NK-92 (cell line): ENCODE measurements around the gene RASA1.
"Not testable (repeated sequence)": the region's sequence is repeated elsewhere in the genome, so short reads cannot be mapped to it uniquely, and the experiment has no call there.

Source experiments
- DNase-seq: peaks from one replicate; lab custom pipeline; 2025; ENCODE audit not compliant: unreplicated experiment; lab: John Stamatoyannopoulos, UW

RASA1 gene

DNA sequence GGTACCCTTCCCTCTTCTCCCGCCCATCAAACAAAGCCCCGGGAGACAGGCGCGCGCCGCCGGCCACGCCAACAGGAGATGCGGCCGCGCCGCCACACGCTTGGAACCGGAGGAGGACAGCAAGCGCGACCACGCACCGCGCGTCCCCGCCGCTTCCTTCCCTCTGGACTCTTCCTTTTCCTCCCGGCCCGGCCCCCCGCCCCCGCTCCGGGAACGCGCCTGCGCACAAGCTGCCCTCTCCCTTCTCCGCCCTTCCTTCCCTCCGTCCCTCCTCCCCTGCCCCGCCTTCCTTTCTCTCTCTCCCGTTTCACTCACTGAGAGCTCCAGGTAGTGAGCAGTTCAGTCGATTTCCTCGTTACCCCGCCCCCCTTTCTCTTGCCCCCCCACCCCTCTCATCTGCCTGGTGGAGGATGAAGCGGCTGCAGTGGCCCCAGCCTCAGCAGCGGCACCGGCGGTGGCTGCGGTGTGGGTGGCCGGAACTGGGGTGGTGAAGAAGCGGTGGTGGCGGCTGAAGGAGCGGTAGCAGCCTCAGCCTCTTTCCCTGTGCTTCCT is at the start of gene RASA1:
TSS of gene RASA1 (plus strand) at position 310 of the 552 bp plus-strand sequence. CDS start 569 bp downstream, outside the sequence.
- peak; percentile 41 for DNase-seq

DNA sequence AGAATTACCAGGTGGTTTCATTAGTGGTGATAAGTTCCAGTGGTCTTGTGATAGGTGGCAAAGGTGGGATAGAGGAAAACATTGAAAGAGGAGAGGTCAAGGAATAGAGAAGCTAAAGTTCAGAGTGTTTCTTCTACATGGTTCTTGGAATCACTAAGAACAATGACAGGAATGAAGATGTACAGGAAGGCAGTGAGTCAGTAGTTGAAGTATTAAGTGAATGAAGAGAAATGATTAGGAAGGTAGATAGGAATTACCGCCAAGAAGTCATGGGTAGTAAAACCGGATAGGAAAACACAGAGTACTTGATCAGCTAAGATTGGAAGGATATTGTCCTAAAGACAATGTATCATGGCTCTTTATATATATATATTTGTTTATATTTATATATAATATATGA is 37.9 kb upstream of the RASA1 start:
- DNase-seq: no peak

DNA sequence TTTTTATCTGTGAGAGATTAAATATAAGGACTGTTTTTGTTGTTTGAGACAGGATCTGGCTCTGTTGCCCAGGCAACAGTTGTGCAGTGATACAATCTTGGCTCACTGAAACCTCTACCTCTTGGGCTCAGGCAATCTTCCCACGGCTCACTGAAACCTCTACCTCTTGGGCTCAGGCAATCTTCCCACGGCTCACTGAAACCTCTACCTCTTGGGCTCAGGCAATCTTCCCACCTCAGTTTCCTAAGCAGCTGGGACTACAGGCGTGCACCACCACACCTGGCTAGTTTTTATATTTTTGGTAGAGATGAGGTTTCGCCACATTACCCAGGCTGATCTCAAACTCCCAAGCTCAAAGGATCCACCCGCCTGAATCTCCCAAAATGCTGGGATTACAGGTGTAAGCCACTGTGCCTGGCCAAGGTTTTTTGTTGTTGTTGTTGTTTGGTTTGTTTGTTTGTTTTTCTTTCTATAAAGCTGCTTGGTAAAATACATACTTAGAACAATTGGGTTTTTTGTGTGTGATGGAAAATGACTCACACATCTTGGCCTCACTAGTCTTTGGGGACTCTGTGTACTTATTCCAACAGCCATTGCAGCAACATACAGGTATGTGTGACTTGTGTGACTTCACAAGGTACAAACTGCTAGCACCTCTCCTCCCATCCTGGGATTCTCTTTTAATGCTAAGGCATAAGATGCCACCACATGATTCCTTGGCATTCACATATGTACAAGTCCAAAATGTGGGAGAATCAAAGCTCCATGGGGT is 36.5 kb upstream of the RASA1 start:
- no peak for DNase-seq

DNA sequence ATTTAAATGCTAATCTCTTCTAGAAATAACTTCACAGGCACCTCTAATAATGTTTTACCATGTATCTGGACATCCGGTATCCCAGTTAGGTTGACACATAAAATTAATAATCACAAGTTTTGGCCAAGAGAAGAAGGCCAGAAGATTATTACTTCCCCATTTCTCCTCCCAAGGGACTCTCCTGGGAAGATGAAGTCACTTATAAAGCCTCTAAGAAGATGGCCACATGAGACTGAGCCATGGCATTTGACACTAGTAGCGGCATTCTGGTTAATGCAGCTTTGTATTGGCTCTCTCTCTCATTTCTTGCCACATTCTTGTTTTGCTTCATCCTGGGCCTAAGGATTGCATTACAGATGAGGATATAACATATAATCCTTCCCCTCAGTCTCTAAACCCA is 34.5 kb upstream of the RASA1 start:
- no peak for DNase-seq

DNA sequence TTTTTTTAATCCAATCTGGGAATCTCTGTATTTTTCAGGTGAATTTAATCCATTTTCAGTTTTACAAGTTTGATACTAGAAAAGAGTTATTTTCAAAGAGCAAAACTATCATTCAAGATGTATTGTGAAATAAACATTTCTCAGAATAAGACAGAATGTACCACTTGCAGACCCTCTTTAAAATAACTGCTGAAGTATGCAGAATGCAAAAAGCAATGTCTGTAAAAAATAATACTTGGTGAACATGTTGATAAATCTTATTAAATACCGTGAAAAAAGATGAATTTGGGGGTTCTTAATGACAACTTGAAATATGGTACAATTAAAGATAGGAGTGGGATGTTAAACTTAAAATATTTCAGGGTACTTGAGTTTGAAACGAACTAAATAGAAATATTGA is 26.1 kb upstream of the RASA1 start:
- DNase-seq: no peak

DNA sequence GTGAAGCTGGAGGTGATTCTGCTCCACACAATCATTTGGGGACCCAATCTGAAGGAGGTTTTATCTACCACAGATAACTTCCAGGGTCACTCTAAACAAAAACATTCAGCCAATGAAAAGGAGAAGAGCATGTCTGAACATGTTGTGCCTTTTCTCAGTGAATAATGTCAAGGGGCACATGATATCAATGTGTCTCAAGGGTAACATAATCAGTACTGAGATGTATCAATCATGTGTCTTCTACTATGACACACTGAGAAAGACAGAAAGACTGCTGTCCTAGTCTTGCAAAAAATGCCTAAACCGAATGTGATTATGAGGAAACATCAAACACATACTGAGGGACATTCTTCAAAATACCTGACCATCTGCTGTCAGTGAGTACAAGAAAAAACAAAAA is 25.4 kb upstream of the RASA1 start:
- DNase-seq: no peak

DNA sequence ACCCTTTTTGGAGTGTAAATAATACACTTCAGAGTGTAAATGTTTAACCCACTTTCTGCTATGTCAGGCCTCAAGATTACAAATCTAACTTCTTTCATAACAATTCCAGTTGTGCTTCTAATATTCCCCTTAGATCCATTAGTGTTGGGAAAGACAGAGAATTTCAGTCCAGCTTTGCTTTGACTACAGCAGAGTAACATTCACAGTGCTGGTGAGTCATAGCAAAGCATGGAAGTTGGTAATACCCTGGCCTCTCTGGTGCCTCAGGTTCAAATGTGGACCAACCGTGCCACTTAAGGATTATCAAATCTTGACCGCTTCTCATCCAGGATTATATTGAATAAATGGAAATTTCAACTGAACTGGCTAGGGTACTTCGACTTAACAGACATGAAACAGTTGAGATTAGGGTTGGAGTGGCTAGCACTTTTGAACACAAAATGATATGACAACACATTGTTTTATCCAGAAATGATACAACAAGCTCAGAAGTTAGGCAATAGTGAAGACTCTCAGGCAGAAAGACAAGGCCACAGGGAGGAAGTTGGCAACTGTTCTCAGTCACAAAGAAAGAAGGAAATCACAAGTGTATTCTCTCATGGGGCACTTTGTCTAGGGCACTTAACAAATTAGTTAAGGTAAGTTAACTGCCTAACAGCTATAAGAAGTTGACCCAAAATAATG is 24.4 kb upstream of the RASA1 start:
- no peak for DNase-seq

DNA sequence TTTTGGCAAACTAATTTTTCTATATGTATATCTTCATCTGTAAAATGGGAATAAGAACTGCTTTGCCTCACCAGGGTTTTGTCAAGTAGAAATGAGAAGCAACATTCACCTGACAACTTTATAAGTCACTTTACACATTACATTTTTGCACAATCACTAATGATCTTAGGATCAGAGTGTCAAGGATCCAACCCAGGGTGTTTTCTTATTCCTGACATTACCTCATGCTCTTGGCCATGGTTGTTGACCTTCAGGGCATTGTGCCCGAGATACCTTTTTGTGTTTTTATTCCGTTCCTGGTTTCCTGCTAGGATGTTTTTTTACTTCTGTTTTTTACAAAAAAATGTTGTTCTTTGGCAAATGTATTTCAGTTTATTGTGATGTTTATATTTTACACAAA is 22.2 kb upstream of the RASA1 start:
- no peak for DNase-seq

GRCh38 chr5:87246061-87246460 is 21.6 kb upstream of the RASA1 start:
- DNase-seq: no peak

GRCh38 chr5:87252283-87252605 is 15.4 kb upstream of the RASA1 start:
- DNase-seq: no peak

GRCh38 chr5:87254035-87254434 is 13.6 kb upstream of the RASA1 start:
- no peak for DNase-seq

GRCh38 chr5:87258507-87258906 is 9.2 kb upstream of the RASA1 start:
- DNase-seq: no peak

DNA sequence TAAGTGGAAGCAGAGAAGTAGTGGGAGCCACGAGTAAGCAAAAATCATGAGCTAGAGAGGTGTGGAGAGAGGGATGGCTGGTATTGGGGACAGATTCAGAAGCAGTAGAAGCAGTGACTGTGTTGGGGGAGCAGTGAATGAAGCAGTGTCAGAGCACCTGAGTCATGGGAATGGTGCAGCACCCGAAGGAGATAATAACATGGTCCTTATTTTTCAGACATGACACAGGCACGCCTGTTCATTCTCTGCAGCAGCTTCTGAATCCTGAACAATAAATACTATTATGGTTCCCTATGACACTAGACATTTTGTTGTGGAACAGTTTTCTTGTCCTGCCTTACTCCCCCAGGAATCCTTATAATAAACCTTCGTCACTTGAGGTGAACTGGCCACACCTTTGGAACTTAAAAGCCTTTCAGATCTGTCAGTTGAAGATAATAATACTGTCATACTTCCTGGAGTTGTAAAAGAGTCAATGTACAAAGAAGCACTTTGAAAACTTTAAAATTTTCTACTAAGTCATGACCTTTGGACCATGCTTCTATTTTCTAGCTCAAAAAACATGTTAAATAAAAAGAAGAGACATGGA is 7.0 kb upstream of the RASA1 start:
- no peak for DNase-seq

DNA sequence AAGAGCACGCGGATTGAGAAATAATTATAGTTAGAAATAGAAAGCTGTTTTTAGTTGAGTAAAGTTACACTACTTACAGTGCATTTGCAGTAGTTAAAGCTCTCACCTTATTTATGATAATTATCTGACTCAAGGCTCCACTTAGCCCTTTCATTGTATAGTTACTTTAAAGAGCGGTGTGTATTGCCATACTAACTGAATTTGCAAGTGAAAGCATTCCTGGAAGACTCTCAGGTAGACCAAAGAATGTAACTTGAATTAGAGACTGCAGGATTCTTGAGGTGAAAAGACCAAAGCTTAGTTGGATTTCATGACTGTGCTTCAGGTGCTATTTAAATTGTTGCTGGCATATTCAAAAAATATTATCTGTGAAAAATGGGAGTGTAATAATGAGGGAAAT is 4.2 kb upstream of the RASA1 start:
- no peak for DNase-seq

- no peak for DNase-seq
Observed at GRCh38 chr5:87266914-87267573, 639 bp upstream of the RASA1 start.

GRCh38 chr5:87268126-87268969 is 665 bp downstream of the RASA1 start:
- DNase-seq: no peak

- no peak for DNase-seq
Observed at GRCh38 chr5:87268970-87269377, 1.3 kb downstream of the RASA1 start.

GRCh38 chr5:87270888-87271287 is 3.2 kb downstream of the RASA1 start:
- DNase-seq: not testable (repeated sequence)

- no peak for DNase-seq
Observed at GRCh38 chr5:87276655-87277054, 9.0 kb downstream of the RASA1 start.

DNA sequence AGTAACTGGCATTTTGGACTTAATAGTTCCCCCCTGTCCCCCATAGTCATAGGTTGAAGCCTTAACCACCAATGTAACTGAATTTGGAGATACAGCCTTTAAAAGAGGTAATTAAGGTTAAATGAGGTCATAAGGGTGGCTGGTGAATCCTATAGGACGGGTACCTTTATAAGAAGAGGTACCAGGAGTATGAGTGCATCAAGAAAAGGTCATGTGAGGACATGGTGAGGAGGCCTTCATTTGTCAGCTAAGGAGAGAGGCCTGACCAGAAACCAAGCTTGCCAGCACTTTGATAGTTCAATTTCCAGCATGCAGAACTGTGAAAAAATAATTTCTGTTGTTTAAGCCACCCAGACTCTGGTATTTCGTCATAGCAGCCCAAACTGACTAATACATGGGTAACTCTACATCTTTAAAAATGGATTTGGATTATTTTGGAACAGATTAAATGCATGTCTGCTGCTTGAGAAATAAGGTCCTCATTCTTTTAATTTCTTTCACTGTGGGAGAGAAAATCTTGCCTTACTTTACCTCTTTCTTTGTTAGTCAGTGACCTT is 9.7 kb downstream of the RASA1 start:
- DNase-seq: no peak
